Ascending aorta (tissue), 2 donors: ENCODE measurements around the gene RHBDL3. TPM values are rescaled to one million over a fixed set of nuclear protein-coding genes. Genes with fewer than 3 reads are reported as not detected.

Experiments
- DNase-seq, 2 donors: peaks; one replicate each; pipeline ENCODE4 v3.0.0-alpha.2; 2019; ENCODE audit warnings: low spot score in 2 of 2
- H3K27ac ChIP-seq, 2 donors: fragments of 200-600 bp; sonication (generic); one replicate each; pipeline ENCODE4 v1.5.1; 2016 to 2017; ENCODE audit warnings: mild to moderate bottlenecking in 1 of 2
- H3K27me3 ChIP-seq: fragments of 200-600 bp; sonication (generic); one replicate; pipeline ENCODE4 v1.5.1; 2017
- H3K36me3 ChIP-seq, 2 donors: fragments of 200-600 bp; sonication (generic); one replicate each; pipeline ENCODE4 v1.5.1; 2016
- H3K4me1 ChIP-seq, 2 donors: fragments of 200-600 bp; sonication (generic); one replicate each; pipeline ENCODE4 v1.5.1; 2016 to 2017; ENCODE audit warnings: mild to moderate bottlenecking in 1 of 2
- H3K4me3 ChIP-seq, 2 donors: fragments of 200-600 bp; sonication (generic); one replicate each; pipeline ENCODE4 v1.5.1; 2016 to 2017; ENCODE audit warnings: mild to moderate bottlenecking in 1 of 2
- H3K9me3 ChIP-seq, 2 donors: fragments of 200-600 bp; sonication (generic); one replicate each; pipeline ENCODE4 v1.5.1; 2016
- intact Hi-C: fragments of 100-400 bp; cut with DNase I; formaldehyde crosslinking; loops from one replicate; pipeline ENCODE4 v1.15.1; 2023
- total RNA-seq: library from RNA; depleted of rRNA; stranded (reverse); fragments of >200 nt; gene quantifications from one replicate; pipeline ENCODE4 v1.1.0, GENCODE V29; 2016
- TF ChIP-seq, protein P1 (sequence below), 3 experiments: fragments of 200-600 bp in 2 of 3; fragments of 450-650 bp in 1 of 3; sonication (generic) in 2 of 3; IDR thresholded peaks; one replicate each; pipeline ENCODE4 v1.5.1; 2016 to 2019; ENCODE audit warnings: antibody characterized with exemption in 3 of 3, mild to moderate bottlenecking in 1 of 3, moderate library complexity in 1 of 3

RHBDL3 gene
- total RNA-seq, 1 donor from 2014 or later: not detected

DNA sequence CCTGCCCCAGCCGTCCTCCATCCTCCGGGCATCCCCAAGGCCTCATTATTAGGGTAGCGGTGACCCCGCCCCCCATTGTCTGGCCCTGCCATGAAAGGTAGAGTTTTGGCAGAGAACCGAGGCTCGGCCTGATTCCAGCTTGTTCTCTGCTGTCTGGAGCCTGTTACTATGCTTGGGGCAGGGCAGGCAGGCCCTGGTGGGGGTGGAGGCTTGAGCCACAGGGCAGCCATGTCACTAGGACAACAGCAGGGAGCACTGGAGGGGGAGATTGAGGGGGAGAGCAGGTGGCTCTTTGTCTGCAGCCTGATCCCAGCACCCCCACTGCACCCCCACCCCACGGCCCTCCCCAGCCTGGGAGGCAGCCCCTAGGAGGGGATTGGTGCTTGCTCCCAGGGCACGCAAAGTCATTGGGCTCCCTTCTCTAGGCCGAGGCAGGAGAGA, 15.4 kb downstream of the RHBDL3 start:
- intact Hi-C loops: no loop called here
- no peaks in the 10 kb centered on the region for H3K36me3 ChIP-seq
- H3K27ac ChIP-seq: no peak overlapping the region
- no peak for DNase-seq
- H3K4me1 ChIP-seq: no peaks in the 10 kb centered on the region
- H3K9me3 ChIP-seq: no peaks in the 10 kb centered on the region
- TF ChIP-seq, protein P1, sequence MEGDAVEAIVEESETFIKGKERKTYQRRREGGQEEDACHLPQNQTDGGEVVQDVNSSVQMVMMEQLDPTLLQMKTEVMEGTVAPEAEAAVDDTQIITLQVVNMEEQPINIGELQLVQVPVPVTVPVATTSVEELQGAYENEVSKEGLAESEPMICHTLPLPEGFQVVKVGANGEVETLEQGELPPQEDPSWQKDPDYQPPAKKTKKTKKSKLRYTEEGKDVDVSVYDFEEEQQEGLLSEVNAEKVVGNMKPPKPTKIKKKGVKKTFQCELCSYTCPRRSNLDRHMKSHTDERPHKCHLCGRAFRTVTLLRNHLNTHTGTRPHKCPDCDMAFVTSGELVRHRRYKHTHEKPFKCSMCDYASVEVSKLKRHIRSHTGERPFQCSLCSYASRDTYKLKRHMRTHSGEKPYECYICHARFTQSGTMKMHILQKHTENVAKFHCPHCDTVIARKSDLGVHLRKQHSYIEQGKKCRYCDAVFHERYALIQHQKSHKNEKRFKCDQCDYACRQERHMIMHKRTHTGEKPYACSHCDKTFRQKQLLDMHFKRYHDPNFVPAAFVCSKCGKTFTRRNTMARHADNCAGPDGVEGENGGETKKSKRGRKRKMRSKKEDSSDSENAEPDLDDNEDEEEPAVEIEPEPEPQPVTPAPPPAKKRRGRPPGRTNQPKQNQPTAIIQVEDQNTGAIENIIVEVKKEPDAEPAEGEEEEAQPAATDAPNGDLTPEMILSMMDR (IDR thresholded peaks at IDR 0.05): no peak
- no peaks in the 10 kb centered on the region for H3K27me3 ChIP-seq
- H3K4me3 ChIP-seq: no peak overlapping the region

DNA sequence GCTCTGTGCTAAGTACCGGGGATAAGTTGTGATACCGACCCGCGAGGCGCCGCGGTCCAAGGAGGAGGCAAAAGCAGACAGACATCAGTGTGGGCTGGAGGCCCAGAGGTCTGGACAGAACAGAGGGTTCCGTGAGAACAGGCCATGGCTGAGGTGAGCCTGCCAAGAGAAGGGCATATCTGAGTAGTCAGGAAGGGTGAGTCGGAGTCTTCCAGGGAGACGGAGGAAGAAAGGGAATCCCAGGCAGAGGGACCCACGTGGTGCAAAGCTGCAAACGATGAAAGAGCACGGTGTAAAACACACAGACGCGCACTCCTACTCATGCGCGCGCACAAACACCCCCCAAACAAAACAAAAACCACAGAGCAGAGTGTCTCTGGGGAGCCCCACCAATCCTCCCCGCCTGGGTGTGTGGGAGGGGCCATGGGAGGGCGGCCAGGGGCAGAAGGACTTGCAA, 18.1 kb downstream of the RHBDL3 start:
- no peaks in the 10 kb centered on the region for H3K4me1 ChIP-seq
- H3K9me3 ChIP-seq: no peaks in the 10 kb centered on the region
- H3K36me3 ChIP-seq: no peaks in the 10 kb centered on the region
- DNase-seq: no peak
- TF ChIP-seq, protein P1 (IDR thresholded peaks at IDR 0.05): no peak
- H3K27ac ChIP-seq: no peak overlapping the region
- intact Hi-C loops: no loop called here
- H3K27me3 ChIP-seq: no peaks in the 10 kb centered on the region
- H3K4me3 ChIP-seq: no peak overlapping the region

DNA sequence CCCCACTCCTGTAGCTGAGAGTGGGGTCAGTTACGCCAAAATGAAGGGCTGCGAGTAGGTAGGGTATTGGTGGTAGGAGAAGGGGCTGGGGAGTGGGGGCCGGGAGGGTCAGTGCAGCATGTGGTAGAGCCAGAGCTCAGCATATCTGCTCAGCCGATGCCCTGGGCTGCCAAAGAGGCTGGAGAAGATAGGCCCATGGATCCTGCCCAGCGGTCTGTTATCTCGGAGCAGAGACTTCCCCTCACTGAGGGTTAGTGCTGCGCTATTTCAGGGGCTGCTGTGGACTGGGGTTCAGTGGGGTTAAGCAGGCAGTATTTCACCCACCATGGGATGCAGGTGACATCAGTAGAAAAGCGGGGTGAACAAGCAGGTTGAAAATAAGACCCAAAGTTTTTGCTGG, 19.7 kb downstream of the RHBDL3 start:
- DNase-seq: no peak
- Histone ChIP-seq H3K4me1 (no peaks in the 10 kb centered on the region), H3K27me3 (no peaks in the 10 kb centered on the region), H3K9me3 (no peaks in the 10 kb centered on the region), H3K36me3 (no peaks in the 10 kb centered on the region), H3K4me3 (no peak overlapping the region), H3K27ac (no peak overlapping the region)
- intact Hi-C loops: no loop called here
- TF ChIP-seq, protein P1 (IDR thresholded peaks at IDR 0.05): no peak

DNA sequence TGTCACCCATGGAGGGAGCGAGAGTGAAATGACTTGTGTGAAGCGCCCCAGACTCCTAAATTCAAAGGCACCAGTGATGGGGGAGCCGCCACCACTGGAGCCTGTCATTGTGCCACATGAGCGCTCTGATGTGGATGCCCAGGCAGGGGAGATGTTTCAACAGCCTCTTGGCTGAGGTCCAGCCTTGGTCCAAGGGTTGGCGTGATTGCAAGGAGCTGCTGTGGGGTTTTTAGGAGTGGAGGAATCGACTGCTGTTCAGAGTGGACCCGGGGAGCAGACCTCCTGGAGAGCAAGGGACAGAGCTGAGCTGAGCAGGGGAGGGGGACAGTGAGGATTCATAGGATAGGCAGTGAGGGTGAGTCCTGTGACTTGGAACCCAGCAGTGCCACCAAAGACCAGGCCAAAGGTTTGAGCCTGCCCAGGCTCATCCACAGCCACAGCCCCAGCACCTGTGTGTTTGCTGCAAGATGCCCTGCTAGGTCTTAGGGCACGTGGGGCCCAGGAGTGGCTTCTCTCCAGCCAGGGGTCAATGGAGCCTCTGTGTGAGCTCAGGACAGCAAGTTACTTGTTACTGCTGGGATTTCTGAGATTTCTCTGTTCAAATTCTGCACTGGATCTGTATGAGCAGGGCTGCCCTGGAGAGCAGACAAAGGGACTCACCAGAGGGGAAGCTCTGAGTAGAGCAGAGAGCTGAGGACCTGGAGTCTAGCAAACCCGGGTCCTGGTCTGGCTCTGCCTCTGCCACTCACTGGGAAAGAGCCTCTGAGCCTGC, 20.3 kb downstream of the RHBDL3 start:
- H3K4me1 ChIP-seq: no peaks in the 10 kb centered on the region
- H3K9me3 ChIP-seq: no peaks in the 10 kb centered on the region
- intact Hi-C loops: no loop called here
- H3K27me3 ChIP-seq: no peaks in the 10 kb centered on the region
- no peak overlapping the region for H3K27ac ChIP-seq
- no peaks in the 10 kb centered on the region for H3K36me3 ChIP-seq
- no peak for DNase-seq
- H3K4me3 ChIP-seq: no peak overlapping the region
- TF ChIP-seq, protein P1 (IDR thresholded peaks at IDR 0.05): no peak

DNA sequence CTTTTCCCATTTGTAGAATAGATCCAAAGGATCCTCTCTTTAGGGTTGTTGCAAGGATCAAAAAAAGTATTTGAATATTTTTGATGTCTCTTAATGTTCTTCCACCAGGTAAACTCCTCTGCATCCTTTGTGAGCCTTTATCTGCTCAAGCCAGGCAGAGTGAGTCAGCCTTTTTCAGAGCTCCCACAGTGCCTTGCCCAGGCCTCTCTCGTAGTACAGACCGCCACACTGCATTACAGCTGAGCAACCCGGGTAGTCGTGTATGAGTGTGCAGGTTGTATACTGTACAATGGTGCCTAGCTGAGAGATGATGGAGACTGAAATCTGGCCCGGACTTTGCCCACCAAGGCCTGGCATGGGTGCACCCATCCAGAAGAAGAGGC, 20.9 kb downstream of the RHBDL3 start:
- H3K9me3 ChIP-seq: no peaks in the 10 kb centered on the region
- H3K4me1 ChIP-seq: no peaks in the 10 kb centered on the region
- no peaks in the 10 kb centered on the region for H3K27me3 ChIP-seq
- H3K4me3 ChIP-seq: no peak overlapping the region
- no peak overlapping the region for H3K27ac ChIP-seq
- TF ChIP-seq, protein P1 (IDR thresholded peaks at IDR 0.05): no peak
- intact Hi-C loops: no loop called here
- DNase-seq: no peak
- H3K36me3 ChIP-seq: no peaks in the 10 kb centered on the region
